Osteocyte (in vitro differentiated cells): ENCODE measurements around the gene EPB42. TPM values are rescaled to one million over a fixed set of nuclear protein-coding genes. Genes with fewer than 3 reads are reported as not detected.

ENCODE experiments used
- DNase-seq: peaks from one replicate; pipeline ENCODE4 v3.0.0; 2021; ENCODE audit warnings: mixed read lengths; ENCODE audit not compliant: unreplicated experiment; ENCODE audit errors: extremely low spot score
- H3K27ac Mint-ChIP-seq: one replicate; pipeline ENCODE4 v1.8.0; 2021; ENCODE audit warnings: mild to moderate bottlenecking, mixed read lengths; ENCODE audit not compliant: unreplicated experiment
- H3K27me3 Mint-ChIP-seq: one replicate; pipeline ENCODE4 v1.8.0; 2021; ENCODE audit warnings: mixed read lengths; ENCODE audit not compliant: unreplicated experiment
- H3K36me3 Mint-ChIP-seq: one replicate; pipeline ENCODE4 v1.8.0; 2021; ENCODE audit warnings: mixed read lengths; ENCODE audit not compliant: unreplicated experiment
- H3K4me1 Mint-ChIP-seq: one replicate; pipeline ENCODE4 v1.8.0; 2021; ENCODE audit warnings: mixed read lengths; ENCODE audit not compliant: unreplicated experiment
- H3K4me3 Mint-ChIP-seq: one replicate; pipeline ENCODE4 v1.8.0; 2021; ENCODE audit warnings: mild to moderate bottlenecking, moderate library complexity, mixed read lengths; ENCODE audit not compliant: unreplicated experiment
- H3K9me3 Mint-ChIP-seq: one replicate; pipeline ENCODE4 v1.8.0; 2021; ENCODE audit warnings: mixed read lengths; ENCODE audit not compliant: unreplicated experiment
- total RNA-seq: library from RNA; stranded (reverse); gene quantifications from 2 replicates; pipeline ENCODE4 v1.2.1, GENCODE V29; 2021
- TF ChIP-seq, protein P1 (sequence below): fragments of 200-600 bp; sonication (generic); IDR thresholded peaks from 2 replicates; pipeline ENCODE4 v1.5.0; 2021; ENCODE audit warnings: antibody characterized with exemption, mild to moderate bottlenecking, moderate library complexity

Gene EPB42
- total RNA-seq, 1 donor from 2014 or later, result not detected

DNA sequence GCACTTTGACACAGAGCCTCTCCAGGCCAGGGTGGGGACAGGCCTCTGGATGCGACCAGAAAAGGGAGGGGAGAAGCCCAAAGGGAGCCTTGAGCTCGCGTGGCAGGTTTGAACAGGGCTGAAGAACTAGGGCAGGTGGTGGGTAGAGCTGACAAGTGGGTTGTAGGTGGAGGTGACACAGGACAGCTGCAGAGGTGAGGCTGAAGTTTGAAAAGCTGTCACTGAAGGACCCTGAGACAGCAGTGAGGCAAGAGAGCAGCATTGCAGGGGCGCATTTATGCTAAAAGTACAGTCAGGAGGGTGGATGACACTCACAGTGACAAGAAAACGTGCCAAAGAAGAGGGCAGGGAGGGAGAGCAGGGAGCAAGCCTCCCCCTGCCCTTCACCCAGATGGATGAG lies 21.8 kb upstream of the EPB42 start:
- TF ChIP-seq, protein P1, sequence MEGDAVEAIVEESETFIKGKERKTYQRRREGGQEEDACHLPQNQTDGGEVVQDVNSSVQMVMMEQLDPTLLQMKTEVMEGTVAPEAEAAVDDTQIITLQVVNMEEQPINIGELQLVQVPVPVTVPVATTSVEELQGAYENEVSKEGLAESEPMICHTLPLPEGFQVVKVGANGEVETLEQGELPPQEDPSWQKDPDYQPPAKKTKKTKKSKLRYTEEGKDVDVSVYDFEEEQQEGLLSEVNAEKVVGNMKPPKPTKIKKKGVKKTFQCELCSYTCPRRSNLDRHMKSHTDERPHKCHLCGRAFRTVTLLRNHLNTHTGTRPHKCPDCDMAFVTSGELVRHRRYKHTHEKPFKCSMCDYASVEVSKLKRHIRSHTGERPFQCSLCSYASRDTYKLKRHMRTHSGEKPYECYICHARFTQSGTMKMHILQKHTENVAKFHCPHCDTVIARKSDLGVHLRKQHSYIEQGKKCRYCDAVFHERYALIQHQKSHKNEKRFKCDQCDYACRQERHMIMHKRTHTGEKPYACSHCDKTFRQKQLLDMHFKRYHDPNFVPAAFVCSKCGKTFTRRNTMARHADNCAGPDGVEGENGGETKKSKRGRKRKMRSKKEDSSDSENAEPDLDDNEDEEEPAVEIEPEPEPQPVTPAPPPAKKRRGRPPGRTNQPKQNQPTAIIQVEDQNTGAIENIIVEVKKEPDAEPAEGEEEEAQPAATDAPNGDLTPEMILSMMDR, result no peak
- no peak for DNase-seq
- Mint-ChIP-seq H3K4me1 (no peaks in the 10 kb centered on the region), H3K4me3 (no peak overlapping the region), H3K36me3 (peaks cover 2% of the 10 kb centered on the region), H3K9me3 (no peaks in the 10 kb centered on the region), H3K27me3 (peaks cover 71% of the 10 kb centered on the region), H3K27ac (no peak overlapping the region)

DNA sequence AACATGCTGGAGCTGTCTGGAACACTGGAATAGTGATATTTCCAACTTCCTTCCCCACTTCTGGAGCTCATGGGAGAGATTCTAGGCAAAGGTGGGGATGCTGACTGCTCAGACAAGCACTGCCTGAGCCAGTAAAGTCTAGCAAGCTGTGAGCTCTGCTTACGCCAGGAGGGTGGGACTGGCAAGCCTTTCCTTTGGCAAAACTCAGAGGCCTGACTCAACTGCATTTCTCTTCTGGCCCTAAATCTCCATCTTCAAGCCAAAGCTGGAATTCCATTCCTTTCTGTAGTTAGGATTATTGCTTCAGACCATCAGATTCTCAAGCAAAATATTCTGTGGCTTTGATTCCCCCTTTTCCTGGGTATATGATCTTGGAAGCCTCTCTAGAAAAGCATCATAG lies 20.3 kb upstream of the EPB42 start:
- H3K4me3 Mint-ChIP-seq, result no peak overlapping the region
- DNase-seq, result no peak
- TF ChIP-seq, protein P1, result no peak
- no peaks in the 10 kb centered on the region for H3K9me3 Mint-ChIP-seq
- H3K36me3 Mint-ChIP-seq, result no peaks in the 10 kb centered on the region
- no peaks in the 10 kb centered on the region for H3K4me1 Mint-ChIP-seq
- H3K27ac Mint-ChIP-seq, result no peak overlapping the region
- H3K27me3 Mint-ChIP-seq, result peaks cover 64% of the 10 kb centered on the region

DNA sequence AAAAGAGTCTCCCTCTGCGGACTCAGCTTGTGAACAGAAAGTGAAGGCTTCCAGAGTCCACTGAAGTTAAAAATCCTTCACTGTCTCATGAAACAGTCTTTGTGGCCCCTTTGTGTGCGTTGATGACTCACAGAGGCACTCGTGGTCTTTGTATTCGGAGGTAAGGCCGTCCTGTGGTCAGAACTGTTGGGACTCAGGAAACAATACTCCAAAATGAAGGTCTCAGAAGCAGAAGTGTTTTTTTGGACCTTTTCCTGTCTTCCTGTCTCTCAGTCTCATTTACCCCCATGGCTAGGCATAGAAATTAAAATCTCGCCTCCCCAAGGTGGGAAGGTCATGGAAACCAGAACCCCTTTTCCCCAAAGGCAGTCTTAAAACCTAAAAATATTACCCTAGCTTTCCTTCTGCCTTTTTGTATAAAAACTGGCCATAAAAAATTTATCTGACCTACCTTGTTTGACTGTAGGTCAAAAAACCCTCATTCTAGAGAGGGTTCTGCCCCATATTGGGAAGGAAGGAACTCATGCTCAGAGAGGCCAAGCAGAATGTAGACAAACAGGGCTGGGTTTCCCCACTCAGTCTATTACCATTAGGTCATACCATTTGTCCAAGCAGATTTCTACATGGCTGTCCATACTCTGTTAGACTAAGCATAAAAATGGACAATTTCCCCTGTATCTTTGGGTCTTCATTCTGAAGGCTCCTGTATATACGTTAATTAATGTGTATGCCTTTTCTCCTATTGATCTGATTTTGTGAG lies 19.1 kb upstream of the EPB42 start:
- Mint-ChIP-seq H3K36me3 (no peaks in the 10 kb centered on the region), H3K4me1 (no peaks in the 10 kb centered on the region), H3K27me3 (peaks cover 67% of the 10 kb centered on the region), H3K9me3 (no peaks in the 10 kb centered on the region), H3K4me3 (no peak overlapping the region), H3K27ac (no peak overlapping the region)
- TF ChIP-seq, protein P1, result no peak
- DNase-seq, result no peak

DNA sequence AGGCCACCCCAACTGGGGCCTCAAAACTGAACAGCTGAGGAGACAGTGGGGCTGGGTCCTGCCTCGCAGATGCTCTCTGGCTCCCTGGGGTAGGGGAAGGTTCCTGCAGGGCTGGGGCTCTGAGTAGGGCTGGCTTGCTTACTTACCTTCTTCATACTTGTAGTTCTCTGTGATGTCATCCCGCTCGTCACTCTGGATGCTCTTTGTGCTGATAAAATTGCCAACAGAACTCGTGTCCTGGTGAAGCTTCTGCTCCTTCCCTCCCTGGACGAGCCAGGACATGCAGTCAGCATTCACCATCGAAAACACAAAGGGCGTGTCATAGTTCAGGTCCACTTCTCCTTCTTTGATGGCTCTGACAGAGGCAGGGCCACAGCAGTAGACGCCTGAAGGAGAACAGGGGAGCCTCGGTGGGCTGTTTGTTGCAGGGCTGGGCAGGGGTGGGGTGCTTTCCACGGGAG lies 17.9 kb upstream of the EPB42 start:
- no peaks in the 10 kb centered on the region for H3K36me3 Mint-ChIP-seq
- no peak overlapping the region for H3K27ac Mint-ChIP-seq
- no peaks in the 10 kb centered on the region for H3K4me1 Mint-ChIP-seq

DNA sequence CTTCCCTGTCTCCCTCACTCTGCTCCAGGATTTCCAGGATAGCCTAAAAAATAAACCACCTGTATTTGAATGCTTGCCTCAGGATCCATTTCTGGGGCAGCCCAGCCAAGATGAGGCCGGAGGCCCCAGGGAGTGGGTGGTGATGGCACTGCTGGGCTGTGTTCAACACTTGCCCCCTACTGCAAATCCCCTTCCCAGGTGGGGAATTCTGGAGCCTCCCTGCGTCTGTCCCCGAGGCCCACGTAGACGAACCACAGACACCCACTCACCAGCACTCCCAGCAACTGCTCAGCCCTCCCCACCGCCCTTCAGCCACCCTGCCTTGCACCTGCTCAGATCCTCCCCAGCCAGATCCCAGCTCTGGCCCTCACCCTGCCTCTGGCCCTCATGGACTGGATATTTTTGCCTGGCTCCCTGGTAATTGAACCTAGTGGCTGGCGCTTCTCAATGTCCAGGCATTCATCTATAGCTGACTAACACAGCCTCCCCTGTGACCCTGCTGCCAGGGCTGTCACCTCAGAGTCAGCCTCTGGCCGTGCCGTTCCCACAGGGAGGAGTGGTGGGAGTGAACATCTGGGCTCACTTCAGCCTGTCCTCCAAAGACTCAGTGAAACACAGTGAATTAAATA lies 17.1 kb upstream of the EPB42 start:
- H3K36me3 Mint-ChIP-seq, result no peaks in the 10 kb centered on the region
- H3K4me1 Mint-ChIP-seq, result no peaks in the 10 kb centered on the region
- DNase-seq, result no peak
- H3K4me3 Mint-ChIP-seq, result no peak overlapping the region
- peaks cover 69% of the 10 kb centered on the region for H3K27me3 Mint-ChIP-seq
- no peaks in the 10 kb centered on the region for H3K9me3 Mint-ChIP-seq
- TF ChIP-seq, protein P1, result no peak
- no peak overlapping the region for H3K27ac Mint-ChIP-seq

More for the DNA sequence above, 17.9 kb upstream of the EPB42 start:
- peaks cover 69% of the 10 kb centered on the region for H3K27me3 Mint-ChIP-seq
- TF ChIP-seq, protein P1, result no peak
- H3K4me3 Mint-ChIP-seq, result no peak overlapping the region
- no peak for DNase-seq
- no peaks in the 10 kb centered on the region for H3K9me3 Mint-ChIP-seq
